Putamen (tissue), 1 donor: ENCODE results near the gene YIF1A.

Source experiments
- DNase-seq: peaks from one replicate; pipeline ENCODE4 v3.0.0-alpha.2; 2016; ENCODE audit warnings: low spot score

The YIF1A gene

GRCh38 chr11:66243782-66244535 is 45.0 kb downstream of the YIF1A start:
- no peak for DNase-seq

- no peak for DNase-seq
Observed at GRCh38 chr11:66242095-66242765, 46.7 kb downstream of the YIF1A start.

GRCh38 chr11:66240781-66241136 is 48.2 kb downstream of the YIF1A start:
- DNase-seq: no peak

GRCh38 chr11:66239998-66240780 is 48.8 kb downstream of the YIF1A start:
- DNase-seq: no peak

GRCh38 chr11:66239511-66239910 is 49.4 kb downstream of the YIF1A start:
- no peak for DNase-seq

- DNase-seq: no peak
Observed at GRCh38 chr11:66238786-66239413, 50.0 kb downstream of the YIF1A start.

GRCh38 chr11:66237867-66238266 is 51.1 kb downstream of the YIF1A start:
- no peak for DNase-seq

GRCh38 chr11:66235141-66235540 is 53.8 kb downstream of the YIF1A start:
- DNase-seq: no peak
